Endothelial cell (in vitro differentiated cells): ENCODE data around the gene NOTCH2. TPM values are rescaled to one million over a fixed set of nuclear protein-coding genes. Genes with fewer than 3 reads are reported as not detected.

Experiments used
- DNase-seq: peaks from one replicate; pipeline ENCODE4 v3.0.0; 2021; ENCODE audit warnings: low spot score
- H3K27ac Mint-ChIP-seq: one replicate; pipeline ENCODE4 v1.8.0; 2021; ENCODE audit warnings: mixed read lengths, inconsistent platforms; ENCODE audit not compliant: unreplicated experiment
- H3K27me3 Mint-ChIP-seq: one replicate; pipeline ENCODE4 v1.8.0; 2021; ENCODE audit warnings: mild to moderate bottlenecking, moderate library complexity, mixed read lengths, inconsistent platforms; ENCODE audit not compliant: unreplicated experiment
- H3K36me3 Mint-ChIP-seq: one replicate; pipeline ENCODE4 v1.8.0; 2021; ENCODE audit warnings: mild to moderate bottlenecking, low read depth, mixed read lengths, inconsistent platforms; ENCODE audit not compliant: unreplicated experiment
- H3K4me1 Mint-ChIP-seq: one replicate; pipeline ENCODE4 v1.8.0; 2021; ENCODE audit warnings: mild to moderate bottlenecking, mixed read lengths, inconsistent platforms; ENCODE audit not compliant: unreplicated experiment
- H3K4me3 Mint-ChIP-seq: one replicate; pipeline ENCODE4 v1.8.0; 2021; ENCODE audit warnings: mild to moderate bottlenecking, mixed read lengths, inconsistent platforms; ENCODE audit not compliant: unreplicated experiment
- H3K9me3 Mint-ChIP-seq: one replicate; pipeline ENCODE4 v1.8.0; 2021; ENCODE audit warnings: mixed read lengths, inconsistent platforms; ENCODE audit not compliant: unreplicated experiment
- total RNA-seq: library from RNA; stranded (reverse); fragmentation: NEBNext Ultra II Directional; extraction: Animal tissue kit (Norgen Biotek cat#: 25700); gene quantifications from one replicate; pipeline ENCODE4 v1.2.1, GENCODE V29; 2021; ENCODE audit not compliant: unreplicated experiment
- TF ChIP-seq, protein P1 (sequence below): fragments of 200-600 bp; sonication (generic); IDR thresholded peaks from one replicate; pipeline ENCODE4 v1.5.0; 2021; ENCODE audit warnings: antibody characterized with exemption; ENCODE audit not compliant: unreplicated experiment

The NOTCH2 gene
- total RNA-seq, 1 donor from 2014 or later, result 29.7 TPM

DNA sequence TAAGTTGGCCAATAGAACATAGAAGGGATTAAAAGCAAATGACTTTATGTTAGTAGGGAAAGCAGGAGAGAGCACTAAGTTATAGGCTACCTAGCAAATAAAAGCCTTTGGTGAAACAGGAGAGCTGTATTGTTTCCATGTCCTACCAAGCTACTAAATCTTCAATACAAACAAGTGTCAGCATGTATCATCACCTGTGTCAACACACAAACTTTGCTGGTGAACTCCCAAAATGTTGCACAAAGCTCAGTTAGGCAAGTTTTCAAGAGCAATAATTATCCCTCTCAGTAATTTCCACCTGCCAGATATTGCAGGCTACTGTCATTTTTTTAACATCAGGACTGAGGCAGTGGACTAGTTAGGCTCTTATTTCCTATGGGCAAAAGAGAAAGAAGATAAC is 95.4 kb downstream of the NOTCH2 start:
- no peaks in the 10 kb centered on the region for H3K4me1 Mint-ChIP-seq
- no peak overlapping the region for H3K27ac Mint-ChIP-seq
- TF ChIP-seq, protein P1, sequence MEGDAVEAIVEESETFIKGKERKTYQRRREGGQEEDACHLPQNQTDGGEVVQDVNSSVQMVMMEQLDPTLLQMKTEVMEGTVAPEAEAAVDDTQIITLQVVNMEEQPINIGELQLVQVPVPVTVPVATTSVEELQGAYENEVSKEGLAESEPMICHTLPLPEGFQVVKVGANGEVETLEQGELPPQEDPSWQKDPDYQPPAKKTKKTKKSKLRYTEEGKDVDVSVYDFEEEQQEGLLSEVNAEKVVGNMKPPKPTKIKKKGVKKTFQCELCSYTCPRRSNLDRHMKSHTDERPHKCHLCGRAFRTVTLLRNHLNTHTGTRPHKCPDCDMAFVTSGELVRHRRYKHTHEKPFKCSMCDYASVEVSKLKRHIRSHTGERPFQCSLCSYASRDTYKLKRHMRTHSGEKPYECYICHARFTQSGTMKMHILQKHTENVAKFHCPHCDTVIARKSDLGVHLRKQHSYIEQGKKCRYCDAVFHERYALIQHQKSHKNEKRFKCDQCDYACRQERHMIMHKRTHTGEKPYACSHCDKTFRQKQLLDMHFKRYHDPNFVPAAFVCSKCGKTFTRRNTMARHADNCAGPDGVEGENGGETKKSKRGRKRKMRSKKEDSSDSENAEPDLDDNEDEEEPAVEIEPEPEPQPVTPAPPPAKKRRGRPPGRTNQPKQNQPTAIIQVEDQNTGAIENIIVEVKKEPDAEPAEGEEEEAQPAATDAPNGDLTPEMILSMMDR, result no peak
- no peak overlapping the region for H3K4me3 Mint-ChIP-seq
- no peaks in the 10 kb centered on the region for H3K36me3 Mint-ChIP-seq
- no peaks in the 10 kb centered on the region for H3K9me3 Mint-ChIP-seq
- peaks cover 4% of the 10 kb centered on the region for H3K27me3 Mint-ChIP-seq
- DNase-seq, result no peak

DNA sequence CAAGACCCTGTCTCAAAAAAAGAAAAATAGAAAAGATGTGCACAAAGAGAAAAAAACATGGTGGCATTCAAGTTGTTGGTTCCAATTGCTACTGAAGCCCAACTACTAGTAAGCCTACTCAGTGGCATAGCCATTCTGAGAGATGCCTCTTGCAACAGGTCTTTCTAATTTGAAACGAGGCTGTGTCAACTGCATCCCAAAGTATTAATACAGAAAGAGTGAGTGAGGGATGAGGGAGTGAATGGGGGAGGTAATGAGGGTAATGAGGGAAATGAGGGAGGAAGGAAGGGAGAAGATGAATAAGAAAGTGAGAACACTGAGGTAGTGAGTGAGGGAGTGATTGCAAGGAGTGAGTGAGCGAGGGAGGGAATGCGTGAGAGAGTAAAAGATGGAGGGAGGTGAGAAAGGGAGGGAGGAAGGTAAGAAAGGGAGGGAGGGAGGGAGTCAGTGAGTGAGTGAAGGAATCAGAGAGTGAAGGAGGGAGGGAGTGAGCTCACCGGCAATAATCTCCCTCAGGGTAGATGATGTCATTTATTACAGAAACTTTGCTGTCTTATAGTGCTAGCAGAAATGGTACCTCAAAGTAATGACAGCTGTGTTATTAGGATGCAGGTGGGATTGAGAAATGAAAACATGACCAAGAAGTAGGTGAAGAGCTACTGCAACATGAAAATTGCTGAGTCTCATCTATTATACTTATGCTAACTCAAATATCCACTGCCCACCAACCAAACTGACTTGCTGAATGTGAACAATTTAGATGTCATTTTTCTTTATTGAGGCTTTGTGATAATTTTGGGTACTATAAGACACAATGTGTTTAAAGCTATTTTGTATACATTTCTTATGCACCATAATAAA is 97.5 kb downstream of the NOTCH2 start:
- TF ChIP-seq, protein P1, result no peak
- Mint-ChIP-seq H3K4me1 (no peaks in the 10 kb centered on the region), H3K27ac (no peak overlapping the region), H3K36me3 (no peaks in the 10 kb centered on the region), H3K27me3 (no peaks in the 10 kb centered on the region), H3K9me3 (no peaks in the 10 kb centered on the region), H3K4me3 (no peak overlapping the region)
- DNase-seq, result no peak

DNA sequence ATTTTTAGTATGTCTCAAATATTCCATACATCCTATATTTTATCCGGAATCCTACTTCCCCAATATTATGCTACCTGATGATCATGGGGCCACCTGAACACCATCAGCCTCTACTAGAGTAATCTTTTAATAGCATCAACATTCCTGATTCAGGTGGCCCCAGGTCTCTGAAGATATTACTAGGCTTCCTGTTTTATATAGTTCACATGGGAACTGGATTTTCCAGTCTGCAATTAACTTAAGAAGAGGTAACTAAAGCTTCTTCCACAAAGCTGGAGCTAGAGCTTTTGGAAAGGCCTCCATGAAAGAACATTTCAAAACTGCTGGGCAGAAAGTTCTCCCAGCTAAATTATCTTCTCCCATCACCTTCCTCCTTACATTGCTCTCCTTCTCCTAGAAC is 100.9 kb downstream of the NOTCH2 start:
- no peak overlapping the region for H3K4me3 Mint-ChIP-seq
- H3K9me3 Mint-ChIP-seq, result no peaks in the 10 kb centered on the region
- no peaks in the 10 kb centered on the region for H3K4me1 Mint-ChIP-seq
- no peaks in the 10 kb centered on the region for H3K36me3 Mint-ChIP-seq
- no peak for DNase-seq
- TF ChIP-seq, protein P1, result no peak
- H3K27ac Mint-ChIP-seq, result no peak overlapping the region
- H3K27me3 Mint-ChIP-seq, result no peaks in the 10 kb centered on the region

DNA sequence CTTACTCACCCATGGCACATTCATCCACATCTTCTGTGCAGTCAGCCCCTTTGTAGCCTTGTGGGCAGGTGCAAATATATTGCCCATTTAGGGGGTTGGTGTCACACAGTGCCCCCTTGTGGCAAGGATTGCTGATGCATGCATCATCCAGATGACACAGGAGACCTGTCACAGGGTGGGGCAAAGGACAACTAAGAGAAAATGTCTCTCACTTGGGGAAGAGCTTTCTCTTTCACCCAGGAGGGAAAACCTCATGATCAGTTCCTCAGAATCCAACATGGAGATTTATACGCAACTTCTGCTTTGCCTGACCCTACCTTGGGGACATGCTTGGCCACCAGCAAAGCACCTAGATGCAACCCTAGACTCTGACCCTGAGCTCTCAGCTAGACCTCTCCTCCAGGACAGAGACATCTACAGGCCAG is 101.4 kb downstream of the NOTCH2 start:
- no peaks in the 10 kb centered on the region for H3K9me3 Mint-ChIP-seq
- peaks cover under 1% of the 10 kb centered on the region for H3K36me3 Mint-ChIP-seq
- no peaks in the 10 kb centered on the region for H3K27me3 Mint-ChIP-seq
- H3K4me3 Mint-ChIP-seq, result no peak overlapping the region
- TF ChIP-seq, protein P1, result peak; percentile 89
- H3K4me1 Mint-ChIP-seq, result no peaks in the 10 kb centered on the region
- H3K27ac Mint-ChIP-seq, result no peak overlapping the region
- DNase-seq, result peak; percentile 74

DNA sequence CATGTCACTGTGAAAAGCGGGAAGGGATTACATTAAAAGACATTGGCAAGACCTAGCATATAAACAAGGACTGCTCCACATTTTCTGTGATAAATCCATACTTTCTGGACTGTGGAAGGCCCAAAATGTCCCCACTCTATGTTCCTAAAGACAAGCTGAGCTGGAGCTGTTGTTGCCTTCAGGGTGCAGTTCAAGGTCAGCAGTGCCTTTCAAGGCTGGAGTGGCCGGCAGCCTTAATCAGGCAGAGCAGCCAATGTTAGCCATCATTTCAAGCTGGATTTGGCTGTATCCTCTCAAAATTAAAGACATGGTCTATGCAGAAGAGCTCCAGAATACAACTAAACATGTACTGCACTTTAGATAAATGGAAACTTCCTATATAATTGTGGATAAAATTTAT is 102.8 kb downstream of the NOTCH2 start:
- peaks cover 6% of the 10 kb centered on the region for H3K36me3 Mint-ChIP-seq
- no peak overlapping the region for H3K4me3 Mint-ChIP-seq
- no peak overlapping the region for H3K27ac Mint-ChIP-seq
- no peaks in the 10 kb centered on the region for H3K9me3 Mint-ChIP-seq
- H3K4me1 Mint-ChIP-seq, result peaks cover 6% of the 10 kb centered on the region
- no peaks in the 10 kb centered on the region for H3K27me3 Mint-ChIP-seq
- TF ChIP-seq, protein P1, result no peak
- no peak for DNase-seq
